GM12892 (cell line): Measurements from ENCODE around the gene LRRC70.

ENCODE experiments used
- POLR2AphosphoS5 ChIP-seq: IDR thresholded peaks from 2 replicates; pipeline ENCODE4 v1.6.1; 2011; ENCODE audit warnings: low read depth, low read length, control low read depth
- TAF1 ChIP-seq: IDR thresholded peaks from 2 replicates; pipeline ENCODE4 v1.6.1; 2011; ENCODE audit warnings: low read depth, mild to moderate bottlenecking, control low read depth, low read length, borderline replicate concordance

GRCh38 chr5:62578540-62578939 lies at the start of gene LRRC70:
- TF ChIP-seq TAF1 (no peak), POLR2AphosphoS5 (no peak)
